Endodermal cell (in vitro differentiated cells): ENCODE data around the gene METRNL. TPM values are rescaled to one million over a fixed set of nuclear protein-coding genes. Genes with fewer than 3 reads are reported as not detected.
"Not testable (repeated sequence)": the region's sequence is repeated elsewhere in the genome, so short reads cannot be mapped to it uniquely, and the experiment has no call there.

Experiments
- DNase-seq: peaks from one replicate; pipeline ENCODE4 v3.0.0-alpha.2; 2017
- H3K27ac ChIP-seq: 2 replicates; pipeline ENCODE4 v1.5.1; 2013; ENCODE audit warnings: mild to moderate bottlenecking, low read depth, low read length, moderate library complexity
- H3K27me3 ChIP-seq: 2 replicates; pipeline ENCODE4 v1.6.1; 2013; ENCODE audit warnings: mild to moderate bottlenecking, low read length, moderate library complexity; ENCODE audit not compliant: insufficient read depth, control insufficient read depth, poor library complexity, severe bottlenecking
- H3K36me3 ChIP-seq: 2 replicates; pipeline ENCODE4 v1.7.0; 2013; ENCODE audit warnings: mild to moderate bottlenecking, low read length, moderate library complexity; ENCODE audit not compliant: control insufficient read depth, insufficient read depth
- H3K4me1 ChIP-seq: one replicate; pipeline ENCODE4 v1.7.0; 2013; ENCODE audit warnings: low read length; ENCODE audit not compliant: control insufficient read depth, insufficient read depth
- H3K4me3 ChIP-seq: 2 replicates; pipeline ENCODE4 v1.5.1; 2013; ENCODE audit warnings: mild to moderate bottlenecking, low read length, moderate library complexity
- H3K9ac ChIP-seq: 2 replicates; pipeline ENCODE4 v1.6.1; 2013; ENCODE audit warnings: mild to moderate bottlenecking, low read length, moderate library complexity; ENCODE audit not compliant: poor library complexity, severe bottlenecking; ENCODE audit errors: extremely low read depth
- H3K9me3 ChIP-seq: 2 replicates; pipeline ENCODE4 v1.6.1; 2013; ENCODE audit warnings: mild to moderate bottlenecking, low read length, moderate library complexity; ENCODE audit not compliant: control insufficient read depth
- H3K27ac Mint-ChIP-seq: 2 replicates; pipeline ENCODE4 v1.8.0; 2020; ENCODE audit warnings: mixed read lengths
- H3K27me3 Mint-ChIP-seq: 2 replicates; pipeline ENCODE4 v1.8.0; 2021; ENCODE audit warnings: mild to moderate bottlenecking, mixed read lengths; ENCODE audit not compliant: insufficient read depth
- H3K36me3 Mint-ChIP-seq: 2 replicates; pipeline ENCODE4 v1.8.0; 2020; ENCODE audit warnings: low read depth, mixed read lengths
- H3K4me1 Mint-ChIP-seq: 2 replicates; pipeline ENCODE4 v1.8.0; 2020; ENCODE audit warnings: mixed read lengths
- H3K4me3 Mint-ChIP-seq: 2 replicates; pipeline ENCODE4 v1.8.0; 2020; ENCODE audit warnings: mild to moderate bottlenecking, moderate library complexity, mixed read lengths
- H3K9me3 Mint-ChIP-seq: 2 replicates; pipeline ENCODE4 v1.8.0; 2020; ENCODE audit warnings: mild to moderate bottlenecking, mixed read lengths
- WGBS, 2 experiments: methylation state at CpG; one replicate each; pipeline versions ENCODE4 v1.1.5 to v1.1.7; 2013; ENCODE audit warnings: missing lambda C conversion rate in 2 of 2, mixed read lengths in 1 of 2; ENCODE audit not compliant: insufficient coverage in 1 of 2, insufficient read length in 1 of 2; 5-methylcytosine and 5-hydroxymethylcytosine counted together
- long read RNA-seq, 4 experiments: library from polyadenylated mRNA in 2 of 4; library from RNA in 1 of 4; library from capped mRNA in 1 of 4; stranded (forward) in 3 of 4; unstranded in 1 of 4; transcript quantifications; one replicate each; pipeline ENCODE4 v2.0.0, GENCODE V29; 2020 to 2021; ENCODE audit warnings: inconsistent platforms in 1 of 4
- polyA plus RNA-seq, 2 experiments: library from polyadenylated mRNA; stranded (reverse); fragments of 50-300 nt; gene quantifications; one replicate each; pipeline ENCODE4 v1.2.3, GENCODE V29; 2013
- total RNA-seq, 2 donors: library from RNA; stranded (reverse); fragmentation: NEBNext Ultra II Directional in 1 of 2; extraction: Animal tissue kit (Norgen Biotek cat#: 25700) in 1 of 2; gene quantifications; 2 replicates in 1 of 2; 3 replicates in 1 of 2; pipeline ENCODE4 v1.2.1, GENCODE V29; 2021
- TF ChIP-seq, protein P1 (sequence below): fragments of 200-600 bp; sonication (generic); conservative IDR thresholded peaks from 2 replicates; pipeline ENCODE4 v1.5.0; 2021; ENCODE audit warnings: antibody characterized with exemption, mild to moderate bottlenecking

METRNL gene, protein sequence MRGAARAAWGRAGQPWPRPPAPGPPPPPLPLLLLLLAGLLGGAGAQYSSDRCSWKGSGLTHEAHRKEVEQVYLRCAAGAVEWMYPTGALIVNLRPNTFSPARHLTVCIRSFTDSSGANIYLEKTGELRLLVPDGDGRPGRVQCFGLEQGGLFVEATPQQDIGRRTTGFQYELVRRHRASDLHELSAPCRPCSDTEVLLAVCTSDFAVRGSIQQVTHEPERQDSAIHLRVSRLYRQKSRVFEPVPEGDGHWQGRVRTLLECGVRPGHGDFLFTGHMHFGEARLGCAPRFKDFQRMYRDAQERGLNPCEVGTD
- total RNA-seq, result 10 to 100 TPM in 1 of 2 donors, 1 to 10 TPM in 1; 7.3 to 10.3 TPM
- polyA plus RNA-seq (2013, experiment 1 of 2), result 17.8 TPM
- 16.6 TPM for polyA plus RNA-seq (2013, experiment 2 of 2)
- long read RNA-seq, experiment 1, partial matches to known transcripts, result 2 of 3 reads
- long read RNA-seq, experiment 1, other reads (novel, unspliced or antisense), result 0 of 3 reads
- long read RNA-seq, experiment 2, partial matches to known transcripts, result 0 of 5 reads
- long read RNA-seq, experiment 2, other reads (novel, unspliced or antisense), result 0 of 5 reads
- long read RNA-seq, experiment 3, partial matches to known transcripts, result 0 of 3 reads
- long read RNA-seq, experiment 3, other reads (novel, unspliced or antisense), result 1 of 3 reads
- long read RNA-seq, experiment 4, result 0 reads

DNA sequence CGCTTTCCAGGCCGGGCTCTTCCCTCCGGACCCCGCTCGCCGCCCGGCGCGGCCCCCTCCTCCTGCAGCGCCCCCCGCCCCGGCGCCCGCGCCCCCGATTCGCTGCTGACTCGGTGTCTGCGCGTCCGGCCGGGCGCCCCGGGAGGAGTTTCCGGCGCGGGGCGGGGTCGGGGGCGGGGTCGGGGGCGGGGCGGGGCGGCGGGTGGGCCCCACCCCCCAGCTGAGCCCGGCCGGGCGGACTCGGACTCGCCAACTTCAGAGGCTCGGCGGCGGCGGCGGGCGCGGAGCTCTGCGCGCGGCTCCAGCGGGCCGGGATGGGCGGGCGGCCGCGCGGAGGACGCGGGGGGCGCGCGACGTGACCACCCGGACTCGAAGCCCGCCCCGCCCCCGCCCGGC lies at the start of gene METRNL:
METRNL (plus strand) TSS at position 258 of the 396 bp plus-strand sequence. CDS start 207 bp downstream, outside the sequence.
- H3K27me3 ChIP-seq, result peaks cover 65% of the 10 kb centered on the region
- Mint-ChIP-seq H3K4me1 (peaks cover 4% of the 10 kb centered on the region), H3K27ac (no peak within 1 kb of the TSS), H3K9me3 (no peaks in the 10 kb centered on the region), H3K27me3 (peaks cover 49% of the 10 kb centered on the region), H3K36me3 (no peaks in the 10 kb centered on the region), H3K4me3 (peak within 1 kb of the TSS; percentile 50)
- TF ChIP-seq, protein P1, sequence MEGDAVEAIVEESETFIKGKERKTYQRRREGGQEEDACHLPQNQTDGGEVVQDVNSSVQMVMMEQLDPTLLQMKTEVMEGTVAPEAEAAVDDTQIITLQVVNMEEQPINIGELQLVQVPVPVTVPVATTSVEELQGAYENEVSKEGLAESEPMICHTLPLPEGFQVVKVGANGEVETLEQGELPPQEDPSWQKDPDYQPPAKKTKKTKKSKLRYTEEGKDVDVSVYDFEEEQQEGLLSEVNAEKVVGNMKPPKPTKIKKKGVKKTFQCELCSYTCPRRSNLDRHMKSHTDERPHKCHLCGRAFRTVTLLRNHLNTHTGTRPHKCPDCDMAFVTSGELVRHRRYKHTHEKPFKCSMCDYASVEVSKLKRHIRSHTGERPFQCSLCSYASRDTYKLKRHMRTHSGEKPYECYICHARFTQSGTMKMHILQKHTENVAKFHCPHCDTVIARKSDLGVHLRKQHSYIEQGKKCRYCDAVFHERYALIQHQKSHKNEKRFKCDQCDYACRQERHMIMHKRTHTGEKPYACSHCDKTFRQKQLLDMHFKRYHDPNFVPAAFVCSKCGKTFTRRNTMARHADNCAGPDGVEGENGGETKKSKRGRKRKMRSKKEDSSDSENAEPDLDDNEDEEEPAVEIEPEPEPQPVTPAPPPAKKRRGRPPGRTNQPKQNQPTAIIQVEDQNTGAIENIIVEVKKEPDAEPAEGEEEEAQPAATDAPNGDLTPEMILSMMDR, result no peak
- peak within 1 kb of the TSS; percentile 53 for H3K4me3 ChIP-seq
- DNase-seq, result peak; percentile 94
- H3K4me1 ChIP-seq, result no peaks in the 10 kb centered on the region
- 0% methylated on average over 69 of the region's 69 CpGs; no CpG with 5 or more reads in 1 of the 2 experiments for WGBS, 2 experiments
- no peaks in the 10 kb centered on the region for H3K9me3 ChIP-seq
- no peak within 1 kb of the TSS for H3K9ac ChIP-seq
- no peaks in the 10 kb centered on the region for H3K36me3 ChIP-seq
- no peak within 1 kb of the TSS for H3K27ac ChIP-seq

DNA sequence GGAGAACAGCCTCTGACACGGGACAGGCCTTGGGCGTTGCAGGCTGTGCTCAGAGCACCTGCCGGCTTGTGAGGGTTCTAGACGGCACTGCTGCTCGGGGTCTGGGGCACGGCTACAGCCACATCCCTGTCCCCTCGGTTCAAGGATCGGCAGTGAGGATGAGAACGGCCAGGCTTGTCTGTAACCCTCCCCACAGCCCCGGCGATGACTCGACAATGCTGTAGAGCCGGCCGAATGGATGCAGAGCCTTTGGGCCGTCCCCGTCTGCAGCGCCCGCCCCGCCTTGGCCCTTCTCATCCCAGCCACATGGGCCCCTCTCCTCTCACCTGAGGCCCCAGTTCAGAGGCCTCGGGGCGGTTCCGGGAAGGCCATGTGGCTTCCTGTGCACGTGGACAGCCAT lies 49.0 kb upstream of the METRNL start:
- H3K36me3 Mint-ChIP-seq, result peaks cover 48% of the 10 kb centered on the region
- WGBS, 2 experiments, result 90 to 93% methylated on average over 3 to 23 of the region's 23 CpGs
- H3K4me1 ChIP-seq, result no peaks in the 10 kb centered on the region

DNA sequence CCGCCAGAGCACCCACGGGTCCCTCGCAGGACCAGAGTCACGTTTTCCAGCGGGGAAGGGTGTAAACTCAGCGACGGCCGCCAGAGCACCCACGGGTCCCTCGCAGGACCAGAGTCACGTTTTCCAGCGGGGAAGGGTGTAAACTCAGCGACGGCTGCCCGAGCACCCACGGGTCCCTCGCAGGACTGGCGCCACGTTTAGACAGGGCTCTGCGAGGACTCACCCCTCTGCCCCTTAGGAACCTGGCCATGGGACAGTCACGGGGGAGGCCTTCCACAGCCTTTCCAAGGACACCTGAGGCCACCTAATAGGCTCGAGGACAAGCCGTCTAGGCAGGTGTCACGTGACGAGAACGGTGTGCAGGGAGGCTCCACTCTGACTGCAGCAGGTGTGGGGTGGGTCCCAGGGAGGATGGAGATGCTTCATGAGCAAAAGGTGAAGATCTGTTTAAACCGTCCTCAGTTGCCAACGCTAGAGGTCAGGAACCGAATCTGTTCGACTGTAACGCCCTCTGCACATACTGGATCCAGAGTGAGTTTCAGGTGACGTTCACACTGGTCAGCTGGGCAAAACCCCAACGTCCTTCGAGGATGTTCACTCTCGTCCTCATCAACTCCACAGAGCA lies 48.0 kb upstream of the METRNL start:
- DNase-seq, result peak; percentile 28
- Mint-ChIP-seq H3K4me1 (peaks cover 4% of the 10 kb centered on the region), H3K27ac (no peak overlapping the region), H3K9me3 (peaks cover 14% of the 10 kb centered on the region), H3K27me3 (no peaks in the 10 kb centered on the region), H3K36me3 (peaks cover 55% of the 10 kb centered on the region), H3K4me3 (no peak overlapping the region)
- WGBS, 2 experiments, result 93 to 97% methylated on average over 31 to 35 of the region's 35 CpGs
- Histone ChIP-seq H3K4me3 (no peak overlapping the region), H3K9me3 (peaks cover 4% of the 10 kb centered on the region), H3K4me1 (no peaks in the 10 kb centered on the region), H3K9ac (no peak overlapping the region), H3K36me3 (peaks cover 6% of the 10 kb centered on the region), H3K27ac (no peak overlapping the region), H3K27me3 (no peaks in the 10 kb centered on the region)
- TF ChIP-seq, protein P1, result no peak

More for the DNA sequence above, 49.0 kb upstream of the METRNL start:
- H3K9ac ChIP-seq, result no peak overlapping the region
- Mint-ChIP-seq H3K27ac (no peak overlapping the region), H3K4me3 (no peak overlapping the region), H3K9me3 (peaks cover 14% of the 10 kb centered on the region), H3K27me3 (no peaks in the 10 kb centered on the region), H3K4me1 (peaks cover 4% of the 10 kb centered on the region)
- no peak overlapping the region for H3K27ac ChIP-seq
- H3K9me3 ChIP-seq, result peaks cover 4% of the 10 kb centered on the region
- TF ChIP-seq, protein P1, result no peak
- H3K4me3 ChIP-seq, result no peak overlapping the region
- H3K27me3 ChIP-seq, result no peaks in the 10 kb centered on the region
- peaks cover 6% of the 10 kb centered on the region for H3K36me3 ChIP-seq
- peak; percentile 39 for DNase-seq

DNA sequence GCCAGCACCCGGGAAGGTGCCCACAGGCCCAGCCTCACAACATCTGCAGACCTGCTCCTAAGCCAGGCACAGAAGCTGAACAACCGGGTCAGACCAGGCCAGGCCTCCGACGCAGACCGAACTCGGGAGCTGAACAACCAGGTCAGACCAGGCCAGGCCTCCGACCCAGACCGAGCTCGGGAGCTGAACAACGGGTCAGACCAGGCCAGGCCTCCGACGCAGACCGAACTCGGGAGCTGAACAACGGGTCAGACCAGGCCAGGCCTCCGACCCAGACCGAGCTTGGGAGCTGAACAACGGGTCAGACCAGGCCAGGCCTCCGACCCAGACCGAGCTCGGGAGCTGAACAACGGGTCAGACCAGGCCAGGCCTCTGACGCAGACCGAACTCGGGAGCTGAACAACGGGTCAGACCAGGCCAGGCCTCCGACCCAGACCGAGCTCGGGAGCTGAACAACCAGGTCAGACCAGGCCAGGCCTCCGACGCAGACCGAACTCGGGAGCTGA lies 47.4 kb upstream of the METRNL start:
- DNase-seq, H3K27me3 Mint-ChIP-seq, H3K4me3 ChIP-seq, H3K27ac Mint-ChIP-seq, H3K27ac ChIP-seq, H3K9me3 ChIP-seq, H3K36me3 ChIP-seq, H3K4me1 ChIP-seq, H3K27me3 ChIP-seq, H3K9ac ChIP-seq, H3K4me1 Mint-ChIP-seq, H3K4me3 Mint-ChIP-seq: not testable (repeated sequence)
- Mint-ChIP-seq H3K36me3 (peaks cover 55% of the 10 kb centered on the region), H3K9me3 (peaks cover 14% of the 10 kb centered on the region)
- WGBS, 2 experiments, result 89 to 90% methylated on average over 5 to 28 of the region's 33 CpGs
